Left ventricle myocardium inferior (tissue), 1 donor: Measurements from ENCODE around the gene ERMAP. TPM values are rescaled to one million over a fixed set of nuclear protein-coding genes. Genes with fewer than 3 reads are reported as not detected.
A peak's percentile ranks its signal among the peaks of the same experiment; 100 is the strongest.

ENCODE experiments used
- DNase-seq: peaks from one replicate; pipeline ENCODE4 v3.0.0-alpha.2; 2020
- H3K27ac ChIP-seq: fragments of 200-600 bp; replicated peaks from 2 replicates; pipeline ENCODE4 v1.8.0; 2021
- H3K27me3 ChIP-seq: fragments of 200-600 bp; 2 replicates; pipeline ENCODE4 v1.8.0; 2021; ENCODE audit warnings: low read depth
- H3K36me3 ChIP-seq: fragments of 200-600 bp; 2 replicates; pipeline ENCODE4 v1.8.0; 2021
- H3K4me1 ChIP-seq: fragments of 200-600 bp; 2 replicates; pipeline ENCODE4 v1.8.0; 2021
- H3K4me3 ChIP-seq: fragments of 200-600 bp; 2 replicates; pipeline ENCODE4 v1.8.0; 2021; ENCODE audit warnings: mild to moderate bottlenecking, moderate library complexity
- H3K9me3 ChIP-seq: fragments of 200-600 bp; replicated peaks from 2 replicates; pipeline ENCODE4 v1.8.0; 2021
- intact Hi-C: fragments of 100-400 bp; cut with micrococcal nuclease; formaldehyde crosslinking; loops from one replicate; pipeline ENCODE4 v1.11.0; 2022
- long read RNA-seq: library from polyadenylated mRNA; unstranded; transcript quantifications from one replicate; pipeline ENCODE4 v2.0.0, GENCODE V29; 2021
- total RNA-seq: library from RNA; stranded (reverse); fragmentation: NEBNext Ultra II Directional; extraction: Animal tissue kit (Norgen Biotek cat#: 25700); gene quantifications from one replicate; pipeline ENCODE4 v1.2.1, GENCODE V29; 2021
- TF ChIP-seq, protein P1 (sequence below): fragments of 200-600 bp; IDR thresholded peaks from 2 replicates; pipeline ENCODE4 v1.8.0; 2021; ENCODE audit warnings: antibody characterized with exemption, mild to moderate bottlenecking, borderline replicate concordance
- donor health status: DM: no; HTN: yes; CAD: no; lungs with severe emphysema.

The ERMAP gene, protein sequence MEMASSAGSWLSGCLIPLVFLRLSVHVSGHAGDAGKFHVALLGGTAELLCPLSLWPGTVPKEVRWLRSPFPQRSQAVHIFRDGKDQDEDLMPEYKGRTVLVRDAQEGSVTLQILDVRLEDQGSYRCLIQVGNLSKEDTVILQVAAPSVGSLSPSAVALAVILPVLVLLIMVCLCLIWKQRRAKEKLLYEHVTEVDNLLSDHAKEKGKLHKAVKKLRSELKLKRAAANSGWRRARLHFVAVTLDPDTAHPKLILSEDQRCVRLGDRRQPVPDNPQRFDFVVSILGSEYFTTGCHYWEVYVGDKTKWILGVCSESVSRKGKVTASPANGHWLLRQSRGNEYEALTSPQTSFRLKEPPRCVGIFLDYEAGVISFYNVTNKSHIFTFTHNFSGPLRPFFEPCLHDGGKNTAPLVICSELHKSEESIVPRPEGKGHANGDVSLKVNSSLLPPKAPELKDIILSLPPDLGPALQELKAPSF
- total RNA-seq = 4.7 TPM
- long read RNA-seq, partial matches to known transcripts = 1 of 9 reads
- long read RNA-seq, other reads (novel, unspliced or antisense) = 6 of 9 reads

DNA sequence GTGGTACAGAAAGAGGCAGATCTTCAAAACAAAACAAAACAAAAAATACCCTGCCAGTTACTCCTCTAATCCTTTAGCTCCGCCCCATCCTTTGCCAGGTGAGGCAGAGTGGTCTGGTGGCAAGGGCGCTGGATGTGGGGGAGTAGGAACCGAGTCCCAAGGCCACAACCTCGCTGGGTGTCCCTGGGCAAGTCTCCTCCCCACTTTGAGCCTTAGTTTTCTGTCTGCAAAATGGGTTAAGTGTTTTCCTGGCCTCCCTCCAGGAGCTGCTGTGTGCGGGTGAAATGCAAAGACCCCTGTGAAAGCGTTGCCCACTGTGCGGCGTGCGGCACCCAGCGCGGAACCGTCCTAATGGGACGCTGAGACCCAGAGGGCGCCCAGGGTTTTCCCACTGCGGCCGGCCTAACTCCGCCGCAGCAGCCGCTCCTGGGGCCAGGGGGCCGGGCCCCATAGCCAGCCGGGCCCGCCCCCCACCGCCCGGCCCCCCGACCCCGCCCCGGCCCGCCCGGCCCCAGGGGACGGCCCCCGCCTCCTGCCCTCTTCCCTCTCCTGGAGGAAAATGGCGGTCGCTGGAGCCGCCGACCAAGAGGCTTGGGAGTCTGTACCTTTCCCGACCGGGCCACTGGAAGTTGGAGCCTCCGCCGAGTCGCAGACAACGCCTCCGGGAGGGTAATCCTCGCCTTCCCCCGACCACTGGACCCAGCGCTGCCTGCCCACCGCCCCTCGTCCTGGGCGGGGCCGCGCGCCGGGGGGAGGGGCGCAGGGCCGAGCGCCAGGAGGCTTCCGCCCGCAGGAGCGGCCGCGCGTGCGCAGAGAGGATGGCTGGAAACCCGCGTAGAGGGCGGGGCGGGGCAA, at the start of gene ERMAP, which contains the start of gene SVBP:
TSS of gene ERMAP (plus strand) at position 538 of the 855 bp plus-strand sequence. CDS start 13,327 bp downstream, outside the sequence.
TSS of gene SVBP (minus strand) at position 813 of the 855 bp plus-strand sequence. CDS start 853 bp downstream, outside the sequence.
- TF ChIP-seq, protein P1, sequence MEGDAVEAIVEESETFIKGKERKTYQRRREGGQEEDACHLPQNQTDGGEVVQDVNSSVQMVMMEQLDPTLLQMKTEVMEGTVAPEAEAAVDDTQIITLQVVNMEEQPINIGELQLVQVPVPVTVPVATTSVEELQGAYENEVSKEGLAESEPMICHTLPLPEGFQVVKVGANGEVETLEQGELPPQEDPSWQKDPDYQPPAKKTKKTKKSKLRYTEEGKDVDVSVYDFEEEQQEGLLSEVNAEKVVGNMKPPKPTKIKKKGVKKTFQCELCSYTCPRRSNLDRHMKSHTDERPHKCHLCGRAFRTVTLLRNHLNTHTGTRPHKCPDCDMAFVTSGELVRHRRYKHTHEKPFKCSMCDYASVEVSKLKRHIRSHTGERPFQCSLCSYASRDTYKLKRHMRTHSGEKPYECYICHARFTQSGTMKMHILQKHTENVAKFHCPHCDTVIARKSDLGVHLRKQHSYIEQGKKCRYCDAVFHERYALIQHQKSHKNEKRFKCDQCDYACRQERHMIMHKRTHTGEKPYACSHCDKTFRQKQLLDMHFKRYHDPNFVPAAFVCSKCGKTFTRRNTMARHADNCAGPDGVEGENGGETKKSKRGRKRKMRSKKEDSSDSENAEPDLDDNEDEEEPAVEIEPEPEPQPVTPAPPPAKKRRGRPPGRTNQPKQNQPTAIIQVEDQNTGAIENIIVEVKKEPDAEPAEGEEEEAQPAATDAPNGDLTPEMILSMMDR = no peak
- intact Hi-C loops = no loop called here
- DNase-seq = peak; percentile 94
- no peaks in the 10 kb centered on the region for H3K9me3 ChIP-seq
- H3K4me3 ChIP-seq = peak within 1 kb of the TSS; percentile 71
- no peaks in the 10 kb centered on the region for H3K27me3 ChIP-seq
- H3K27ac ChIP-seq = peak within 1 kb of the TSS; percentile 100
- peaks cover 8% of the 10 kb centered on the region for H3K36me3 ChIP-seq
- peaks cover 25% of the 10 kb centered on the region for H3K4me1 ChIP-seq

DNA sequence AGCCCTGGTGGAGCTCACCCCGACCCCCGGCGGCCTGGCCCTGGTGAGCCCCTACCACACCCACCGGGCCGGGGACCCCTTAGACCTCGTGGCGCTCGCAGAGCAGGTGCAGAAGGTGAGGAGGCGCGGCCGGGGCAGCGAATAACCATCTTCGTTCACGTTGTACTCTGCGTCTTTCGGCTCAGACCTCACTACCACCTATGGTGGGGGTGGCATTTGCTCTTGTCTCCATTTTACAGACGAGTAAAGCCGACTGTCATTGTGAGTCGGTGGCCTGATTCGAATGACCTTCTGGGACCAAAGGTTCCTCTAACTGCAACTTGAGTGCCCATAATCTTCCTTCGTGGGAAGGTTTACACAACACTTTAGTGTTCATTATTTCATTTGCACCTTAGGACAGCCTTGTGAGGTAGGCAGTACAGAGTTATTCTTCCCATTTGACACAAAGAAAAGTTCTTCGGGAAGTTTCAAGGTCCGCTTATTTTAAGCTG, 49.4 kb upstream of the ERMAP start:
- H3K27me3 ChIP-seq = no peaks in the 10 kb centered on the region
- H3K9me3 ChIP-seq = no peaks in the 10 kb centered on the region
- H3K27ac ChIP-seq = peak overlapping the region; percentile 93
- TF ChIP-seq, protein P1 = no peak
- peak overlapping the region; percentile 87 for H3K4me3 ChIP-seq
- DNase-seq = no peak
- peaks cover 81% of the 10 kb centered on the region for H3K4me1 ChIP-seq
- no peaks in the 10 kb centered on the region for H3K36me3 ChIP-seq
- intact Hi-C loops = loop anchor here (5.0 kb wide), 1 partner anchor 80 kb away; the partner anchor contains the start of gene ZNF691

DNA sequence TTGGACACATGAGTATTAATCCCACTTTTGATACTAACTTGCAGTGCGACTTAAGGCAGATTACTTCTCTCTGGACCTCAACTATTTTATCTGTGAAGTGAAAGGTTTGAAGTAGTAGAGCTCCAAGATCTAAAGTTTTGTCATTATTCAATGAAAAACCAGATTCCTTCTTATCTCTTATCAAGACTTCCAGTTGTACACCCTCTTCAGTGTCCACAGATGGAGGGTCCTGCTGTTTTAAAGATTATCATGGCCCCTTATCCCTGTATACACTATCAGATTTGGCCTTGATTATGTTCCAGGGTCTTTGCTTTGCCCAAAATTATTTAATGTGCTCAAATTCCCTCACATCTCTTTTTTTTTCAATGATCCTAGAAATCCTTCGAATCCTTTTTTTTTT, 48.8 kb upstream of the ERMAP start:
- Histone ChIP-seq H3K4me3 (peak overlapping the region; percentile 87), H3K36me3 (no peaks in the 10 kb centered on the region), H3K9me3 (no peaks in the 10 kb centered on the region), H3K4me1 (peaks cover 82% of the 10 kb centered on the region), H3K27me3 (no peaks in the 10 kb centered on the region), H3K27ac (no peak overlapping the region)
- intact Hi-C loops = loop anchor here (5.0 kb wide), 1 partner anchor 79 kb away; the partner anchor contains the start of gene ZNF691
- TF ChIP-seq, protein P1 = no peak
- no peak for DNase-seq

DNA sequence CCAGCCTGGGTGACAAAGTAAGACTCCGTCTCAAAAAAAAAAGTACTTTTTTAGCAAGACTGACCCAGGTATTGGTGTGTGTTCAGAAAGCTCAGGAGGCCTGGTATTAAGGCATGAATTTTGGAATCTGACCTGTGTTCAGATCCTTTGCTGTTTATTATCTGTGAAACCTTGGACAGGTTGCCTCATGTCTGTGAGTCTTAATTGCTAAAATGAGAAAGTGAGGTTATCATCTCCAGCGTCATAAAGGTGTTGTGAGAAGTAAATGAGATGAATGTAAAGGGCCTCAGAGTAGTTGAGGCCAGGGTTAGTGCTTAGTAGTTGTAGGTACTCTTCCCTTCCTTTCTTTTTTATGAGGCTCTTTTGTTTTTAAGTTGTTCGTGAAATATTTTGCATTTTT, 47.1 kb upstream of the ERMAP start:
- no peak for DNase-seq
- H3K36me3 ChIP-seq = peaks cover 14% of the 10 kb centered on the region
- H3K4me3 ChIP-seq = no peak overlapping the region
- TF ChIP-seq, protein P1 = no peak
- intact Hi-C loops = loop anchor here (5.0 kb wide), 1 partner anchor 77 kb away; the partner anchor contains the start of gene ZNF691
- no peaks in the 10 kb centered on the region for H3K27me3 ChIP-seq
- no peaks in the 10 kb centered on the region for H3K9me3 ChIP-seq
- H3K4me1 ChIP-seq = peaks cover 70% of the 10 kb centered on the region
- no peak overlapping the region for H3K27ac ChIP-seq

DNA sequence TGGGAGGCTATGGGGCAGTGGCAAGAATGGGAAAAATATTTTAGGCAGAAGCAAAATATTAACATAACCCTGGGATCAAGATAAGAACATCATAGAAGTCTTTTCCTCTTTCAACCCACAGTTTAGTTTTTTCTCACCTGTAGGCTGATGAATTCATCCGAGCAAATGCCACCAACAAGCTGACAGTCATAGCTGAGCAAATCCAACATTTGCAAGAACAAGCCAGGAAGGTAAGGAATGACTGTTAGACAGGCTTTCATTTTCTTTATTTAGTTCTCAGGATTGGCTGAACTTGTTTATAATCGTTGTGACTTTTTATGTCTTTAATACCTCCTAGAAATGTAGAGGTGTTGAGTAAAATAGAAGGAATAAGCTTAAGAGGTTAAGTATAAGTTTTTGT, 43.5 kb upstream of the ERMAP start:
- Histone ChIP-seq H3K9me3 (no peaks in the 10 kb centered on the region), H3K4me1 (peaks cover 38% of the 10 kb centered on the region), H3K27me3 (no peaks in the 10 kb centered on the region), H3K36me3 (peaks cover 45% of the 10 kb centered on the region), H3K27ac (no peak overlapping the region), H3K4me3 (no peak overlapping the region)
- intact Hi-C loops = no loop called here
- TF ChIP-seq, protein P1 = no peak
- DNase-seq = no peak
